AG09319 (cell line): ENCODE results near the gene RIMBP3C.
"Not testable (repeated sequence)": the region's sequence is repeated elsewhere in the genome, so short reads cannot be mapped to it uniquely, and the experiment has no call there.

Source experiments
- DNase-seq: peaks from one replicate; pipeline ENCODE4 v3.0.0-alpha.2; 2010; ENCODE audit warnings: low read depth; ENCODE audit errors: extremely low read depth
- CTCF ChIP-seq: IDR thresholded peaks from 2 replicates; pipeline ENCODE4 v1.5.1; 2011; ENCODE audit warnings: low read depth, mild to moderate bottlenecking, inconsistent platforms, low read length, moderate library complexity

RIMBP3C gene

DNA sequence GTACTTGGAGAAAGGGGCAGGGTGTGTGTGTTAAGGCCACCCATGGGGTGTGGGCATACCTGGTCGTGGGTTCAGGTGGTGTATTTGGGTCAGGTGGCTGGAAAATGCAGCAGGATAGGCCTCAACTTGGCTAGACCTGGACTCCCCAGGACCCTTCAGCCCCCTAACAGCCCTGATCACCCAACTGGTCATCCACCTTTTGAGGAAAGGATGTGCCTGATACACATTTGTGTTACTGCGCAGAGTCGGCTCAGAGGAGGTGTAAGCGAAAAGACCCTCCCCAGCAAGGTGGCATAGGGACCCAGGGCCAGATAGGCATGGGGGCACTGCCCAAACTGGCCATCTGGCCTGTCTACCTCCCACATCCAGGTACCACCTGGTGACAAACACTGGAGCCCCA is at the start of gene RIMBP3C:
TSS of gene RIMBP3C (minus strand) at position 101 of the 400 bp plus-strand sequence. CDS start 485 bp downstream, outside the sequence.
- DNase-seq: not testable (repeated sequence)

DNA sequence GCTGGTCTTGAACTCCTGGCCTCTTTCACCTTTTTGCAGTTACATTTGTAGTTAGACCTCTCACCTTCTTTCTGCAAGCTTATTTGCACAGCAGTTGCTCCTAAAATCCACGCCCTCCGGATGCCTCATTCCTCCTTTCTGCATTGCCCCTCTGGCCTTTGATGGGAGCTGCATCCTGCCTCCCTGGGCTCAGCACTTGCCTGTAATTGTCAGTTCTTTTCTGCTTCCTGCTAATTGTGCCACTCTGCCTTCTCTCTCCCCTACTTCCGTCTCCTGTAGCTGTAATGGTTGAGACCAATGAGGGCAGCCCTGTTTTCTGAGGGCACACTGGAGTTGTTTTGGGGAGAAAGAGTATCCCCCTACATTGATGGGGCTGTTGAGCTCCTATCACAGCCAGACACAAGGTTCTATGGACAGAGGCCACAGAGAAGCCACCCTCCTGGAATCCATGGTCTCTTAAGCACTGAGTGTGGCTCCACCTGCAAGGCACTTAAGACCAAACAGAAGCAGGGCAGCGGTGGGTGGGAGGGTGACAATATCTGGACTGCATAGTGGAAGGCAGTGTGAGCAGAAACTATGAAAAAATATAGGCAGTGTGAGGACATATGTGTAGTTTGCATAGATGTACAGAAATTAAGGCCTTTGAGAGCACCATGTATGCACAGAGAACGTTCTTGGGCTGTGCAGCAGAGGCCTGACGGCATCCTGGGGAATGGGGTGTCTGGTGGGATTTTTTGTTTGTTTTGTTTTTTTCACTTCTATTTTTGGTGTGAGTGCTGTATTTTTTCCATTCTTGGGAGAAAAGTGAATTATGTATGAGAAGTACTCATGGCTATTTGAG is 48.0 kb upstream of the RIMBP3C start:
- DNase-seq: no peak
- TF ChIP-seq CTCF: no peak

DNA sequence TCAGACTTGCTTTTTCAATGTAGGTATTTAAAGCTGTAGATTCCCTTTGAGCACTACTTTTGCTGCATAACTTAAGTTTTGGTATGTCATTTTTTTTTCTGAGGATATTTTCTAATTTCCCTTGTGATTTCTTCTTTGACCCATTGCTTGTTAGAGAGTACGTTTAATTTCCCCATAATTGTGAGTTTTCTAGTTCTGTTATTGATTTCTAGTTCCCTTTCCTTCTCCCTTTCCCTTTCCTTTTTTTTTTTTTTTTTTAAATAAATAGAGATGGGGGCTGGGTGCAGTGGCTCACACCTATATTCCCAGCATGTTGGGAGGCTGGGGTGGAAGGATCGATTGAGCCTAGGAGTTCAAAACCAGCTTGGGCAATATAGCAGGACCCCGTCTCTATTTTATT is 47.0 kb upstream of the RIMBP3C start:
- DNase-seq: no peak
- no peak for TF ChIP-seq CTCF

GRCh38 chr22:21596356-21597135 is 45.3 kb upstream of the RIMBP3C start:
- DNase-seq: not testable (repeated sequence)

GRCh38 chr22:21594865-21595452 is 43.7 kb upstream of the RIMBP3C start:
- no peak for TF ChIP-seq CTCF
- DNase-seq: no peak

GRCh38 chr22:21593406-21594232 is 42.4 kb upstream of the RIMBP3C start:
- DNase-seq: no peak

GRCh38 chr22:21592422-21592821 is 41.2 kb upstream of the RIMBP3C start:
- no peak for TF ChIP-seq CTCF
- no peak for DNase-seq

More at GRCh38 chr22:21593406-21594232, 42.4 kb upstream of the RIMBP3C start:
- no peak; the same call in 1 of the 2 replicates for TF ChIP-seq CTCF
